Activated naive CD8-positive, alpha-beta T cell treated with anti-CD3 and anti-CD28 coated beads for 36 hours (primary cell): ENCODE measurements around the gene DNAJB6. TPM values are rescaled to one million over a fixed set of nuclear protein-coding genes. Genes with fewer than 3 reads are reported as not detected.

ENCODE experiments used
- DNase-seq: peaks from one replicate; pipeline ENCODE4 v3.0.0; 2021
- H3K27ac Mint-ChIP-seq: one replicate; pipeline ENCODE4 v1.8.0; 2022; ENCODE audit warnings: mild to moderate bottlenecking, moderate library complexity, mixed read lengths
- H3K27me3 Mint-ChIP-seq: one replicate; pipeline ENCODE4 v1.8.0; 2022; ENCODE audit warnings: mild to moderate bottlenecking, mixed read lengths
- H3K36me3 Mint-ChIP-seq: one replicate; pipeline ENCODE4 v1.8.0; 2021; ENCODE audit warnings: mild to moderate bottlenecking, mixed read lengths
- H3K4me1 Mint-ChIP-seq: one replicate; pipeline ENCODE4 v1.8.0; 2021; ENCODE audit warnings: mixed read lengths
- H3K4me3 Mint-ChIP-seq: one replicate; pipeline ENCODE4 v1.8.0; 2022; ENCODE audit warnings: mild to moderate bottlenecking, moderate library complexity, mixed read lengths
- H3K9me3 Mint-ChIP-seq: one replicate; pipeline ENCODE4 v1.8.0; 2022; ENCODE audit warnings: mixed read lengths
- total RNA-seq, 2 experiments: library from RNA; stranded (reverse); gene quantifications; one replicate each; pipeline ENCODE4 v1.2.3, GENCODE V29; 2021

The DNAJB6 gene
- total RNA-seq, 2 experiments from 2014 or later, result 77.5 to 78.0 TPM

DNA sequence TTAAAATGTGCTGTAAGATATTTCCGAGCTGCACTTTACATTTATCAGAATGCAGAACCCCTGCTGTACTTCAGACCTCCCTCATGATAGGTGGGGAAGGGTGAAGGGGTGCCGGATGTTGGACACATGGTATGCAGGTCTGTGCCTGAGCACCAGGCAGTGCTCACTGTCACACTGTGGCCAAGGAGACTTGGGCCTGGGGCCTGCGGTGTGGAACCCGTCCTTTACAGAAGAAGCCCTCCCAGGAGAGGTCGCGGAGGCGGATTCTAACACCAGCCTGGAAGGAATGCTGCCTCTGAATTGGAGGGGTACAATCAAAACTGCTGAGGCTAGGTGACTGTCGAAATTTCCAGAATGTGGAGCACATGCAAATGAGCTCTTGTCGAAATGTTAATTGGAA lies 34.5 kb downstream of the DNAJB6 start:
- Mint-ChIP-seq H3K4me3 (no peak overlapping the region), H3K4me1 (peaks cover 33% of the 10 kb centered on the region), H3K36me3 (peaks cover 40% of the 10 kb centered on the region), H3K27ac (peak overlapping the region; percentile 13), H3K9me3 (no peaks in the 10 kb centered on the region), H3K27me3 (no peaks in the 10 kb centered on the region)
- DNase-seq, result no peak

DNA sequence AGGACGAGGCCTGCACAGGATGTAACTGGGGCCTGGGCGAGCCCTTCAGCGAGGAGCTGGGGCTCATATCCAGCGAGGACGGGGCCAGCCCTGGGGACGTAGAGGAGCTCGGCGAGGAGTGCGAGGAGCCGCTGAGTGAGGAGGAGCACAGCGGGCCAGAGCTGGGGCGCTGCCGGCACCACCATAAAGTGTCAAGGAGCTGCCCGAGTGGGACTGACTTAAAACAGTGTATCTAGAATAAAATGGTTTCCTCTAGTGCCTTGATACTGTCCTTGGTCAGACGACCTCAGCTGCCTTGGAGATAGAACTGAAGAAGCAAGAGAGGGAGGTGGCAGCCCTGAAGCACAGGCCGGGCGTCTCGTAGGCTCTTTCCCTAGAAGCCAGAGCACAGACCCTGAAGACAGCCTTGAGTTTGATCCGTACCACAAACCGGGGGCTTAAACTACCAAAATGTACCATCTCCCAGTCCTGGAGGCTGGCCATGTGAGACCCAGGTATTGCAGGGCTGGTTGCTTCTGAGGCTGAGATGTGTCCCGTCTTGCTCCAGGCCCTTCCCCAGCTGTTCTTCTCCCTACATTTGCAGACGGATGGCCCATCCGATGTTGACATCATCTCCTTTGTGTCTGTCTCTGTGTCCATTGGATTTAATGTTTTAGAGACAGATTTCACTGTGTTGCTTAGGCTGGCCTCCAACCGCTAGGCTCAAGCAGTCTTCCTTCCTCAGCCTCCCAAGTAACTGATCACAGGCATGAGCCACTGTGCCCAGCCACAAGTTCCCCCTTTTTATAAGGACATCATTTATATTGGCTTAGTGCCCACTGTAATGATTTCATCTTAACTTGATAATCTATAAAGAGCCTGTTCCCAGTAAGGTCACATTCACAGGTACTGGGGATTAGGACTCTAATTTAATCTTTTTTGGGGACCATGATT lies 35.8 kb downstream of the DNAJB6 start:
- H3K9me3 Mint-ChIP-seq, result no peaks in the 10 kb centered on the region
- no peaks in the 10 kb centered on the region for H3K27me3 Mint-ChIP-seq
- DNase-seq, result no peak
- H3K4me1 Mint-ChIP-seq, result peaks cover 44% of the 10 kb centered on the region
- no peak overlapping the region for H3K27ac Mint-ChIP-seq
- H3K4me3 Mint-ChIP-seq, result no peak overlapping the region
- peaks cover 35% of the 10 kb centered on the region for H3K36me3 Mint-ChIP-seq

DNA sequence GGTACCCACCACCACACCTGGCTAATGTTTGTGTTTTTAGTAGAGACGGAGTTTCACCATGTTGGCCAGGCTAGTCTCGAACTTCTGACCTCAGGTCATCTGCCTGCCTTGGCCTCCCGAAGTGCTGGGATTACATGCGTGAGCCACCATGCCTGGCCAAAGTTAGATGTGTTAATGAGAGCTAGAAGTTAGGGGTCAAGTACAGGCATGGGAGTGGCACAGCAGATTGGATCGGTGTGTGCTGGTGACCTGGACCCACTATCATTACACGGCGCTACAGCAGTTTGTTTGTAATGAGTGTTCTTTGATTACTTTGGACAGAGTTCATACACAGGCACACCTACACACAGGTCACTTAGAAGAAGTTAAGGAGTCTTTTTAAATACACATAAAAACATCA lies 36.7 kb downstream of the DNAJB6 start:
- Mint-ChIP-seq H3K4me3 (no peak overlapping the region), H3K4me1 (peaks cover 47% of the 10 kb centered on the region), H3K36me3 (peaks cover 35% of the 10 kb centered on the region), H3K9me3 (no peaks in the 10 kb centered on the region), H3K27ac (peak overlapping the region; percentile 11), H3K27me3 (no peaks in the 10 kb centered on the region)
- no peak for DNase-seq

DNA sequence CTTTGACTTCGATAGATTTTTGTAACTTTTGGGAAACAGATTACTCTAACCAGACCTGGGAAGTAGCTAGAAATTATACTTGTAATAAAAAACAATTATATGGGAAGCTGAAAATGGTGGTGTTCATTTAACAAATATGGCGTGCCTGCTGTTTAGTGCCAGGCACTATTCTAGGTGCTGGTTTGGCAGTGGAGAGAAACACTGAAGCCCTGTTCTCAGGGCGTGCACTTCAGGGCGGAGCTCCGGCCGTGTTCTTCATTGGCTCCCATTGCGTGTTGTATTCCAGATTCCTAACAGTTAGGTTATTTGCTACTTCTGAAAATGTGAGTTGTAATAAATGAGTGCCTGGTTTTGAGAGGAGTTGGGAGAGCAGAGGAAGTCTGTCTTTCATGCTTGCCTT lies 38.6 kb downstream of the DNAJB6 start:
- no peaks in the 10 kb centered on the region for H3K9me3 Mint-ChIP-seq
- no peaks in the 10 kb centered on the region for H3K27me3 Mint-ChIP-seq
- DNase-seq, result no peak
- peaks cover 28% of the 10 kb centered on the region for H3K36me3 Mint-ChIP-seq
- peaks cover 55% of the 10 kb centered on the region for H3K4me1 Mint-ChIP-seq
- H3K27ac Mint-ChIP-seq, result peak overlapping the region; percentile 74
- no peak overlapping the region for H3K4me3 Mint-ChIP-seq

DNA sequence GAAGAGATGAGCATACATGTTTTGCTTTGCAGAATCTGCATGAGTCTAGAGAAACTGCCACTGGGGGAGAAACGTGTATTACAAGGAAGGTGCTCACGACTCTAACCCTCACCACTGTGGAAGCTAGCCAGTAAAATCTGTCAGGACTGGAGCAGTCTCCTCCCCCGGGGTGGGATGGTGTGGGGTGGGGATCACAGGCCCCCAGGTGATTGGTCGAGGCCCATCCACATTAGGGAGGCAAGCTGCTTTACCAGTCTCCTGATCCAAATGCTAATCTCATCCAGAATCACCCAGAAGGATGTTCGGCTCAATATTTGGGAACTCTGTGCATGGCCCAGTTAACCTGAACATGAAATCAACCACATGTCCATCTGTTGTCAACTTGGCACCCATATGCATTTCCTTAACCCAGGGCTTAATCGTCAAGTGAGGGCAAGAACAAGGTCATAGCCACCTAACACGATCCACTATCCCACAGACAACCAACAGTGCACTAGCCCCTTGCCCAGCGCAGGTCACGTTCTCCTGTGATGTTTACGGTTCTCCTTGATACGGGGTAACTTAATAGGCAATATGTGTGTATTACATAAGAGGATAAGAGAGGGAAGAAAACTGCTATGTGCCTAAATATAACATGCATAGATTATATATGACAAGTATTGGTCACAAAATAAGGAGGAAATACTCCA lies 40.8 kb downstream of the DNAJB6 start:
- H3K27me3 Mint-ChIP-seq, result no peaks in the 10 kb centered on the region
- H3K4me3 Mint-ChIP-seq, result no peak overlapping the region
- peaks cover 25% of the 10 kb centered on the region for H3K36me3 Mint-ChIP-seq
- DNase-seq, result no peak
- H3K27ac Mint-ChIP-seq, result peak overlapping the region; percentile 69
- peaks cover 54% of the 10 kb centered on the region for H3K4me1 Mint-ChIP-seq
- H3K9me3 Mint-ChIP-seq, result no peaks in the 10 kb centered on the region

DNA sequence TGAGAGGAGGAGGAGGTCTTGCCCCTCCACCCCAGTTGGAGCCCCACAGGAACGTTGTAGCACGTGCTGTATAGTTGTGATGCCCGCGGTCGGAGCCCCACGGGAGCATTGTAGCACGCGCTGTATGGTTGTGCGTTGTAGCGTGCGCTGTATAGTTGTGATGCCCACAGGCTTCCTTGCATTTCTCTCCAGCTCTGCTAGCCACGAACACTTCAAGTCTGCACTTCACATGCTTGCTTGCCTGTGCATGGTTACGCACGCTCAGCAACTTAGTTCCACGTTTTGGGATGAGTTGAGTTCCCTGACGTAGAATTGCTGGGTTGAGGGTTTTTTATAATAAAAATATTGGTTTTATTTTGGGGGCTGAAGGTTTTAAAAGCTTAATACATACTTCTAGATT lies 41.6 kb downstream of the DNAJB6 start:
- peaks cover 21% of the 10 kb centered on the region for H3K36me3 Mint-ChIP-seq
- no peaks in the 10 kb centered on the region for H3K9me3 Mint-ChIP-seq
- H3K27ac Mint-ChIP-seq, result no peak overlapping the region
- H3K27me3 Mint-ChIP-seq, result no peaks in the 10 kb centered on the region
- H3K4me1 Mint-ChIP-seq, result peaks cover 50% of the 10 kb centered on the region
- no peak overlapping the region for H3K4me3 Mint-ChIP-seq
- DNase-seq, result no peak

DNA sequence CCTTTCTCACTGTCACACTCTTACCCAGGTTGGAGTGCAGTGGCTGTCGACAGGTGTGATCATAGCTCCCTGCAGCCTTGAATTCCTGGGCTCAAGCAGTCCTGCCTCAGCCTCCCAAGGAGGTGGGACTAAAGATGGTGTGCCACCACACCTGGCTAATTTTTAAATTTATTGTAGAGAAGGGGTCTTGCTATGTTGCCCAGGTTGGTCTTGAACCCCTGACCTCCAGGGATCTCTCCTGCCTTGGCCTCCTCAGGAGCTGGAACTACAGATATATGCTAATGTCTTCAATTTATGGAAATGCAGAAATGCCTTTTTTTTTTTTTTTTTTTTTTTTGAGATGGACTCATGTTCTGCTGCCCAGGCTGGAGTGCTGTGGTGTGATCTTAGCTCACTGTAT lies 42.7 kb downstream of the DNAJB6 start:
- DNase-seq, result no peak
- H3K9me3 Mint-ChIP-seq, result no peaks in the 10 kb centered on the region
- H3K4me1 Mint-ChIP-seq, result peaks cover 44% of the 10 kb centered on the region
- H3K4me3 Mint-ChIP-seq, result no peak overlapping the region
- H3K36me3 Mint-ChIP-seq, result peaks cover 11% of the 10 kb centered on the region
- H3K27ac Mint-ChIP-seq, result no peak overlapping the region
- no peaks in the 10 kb centered on the region for H3K27me3 Mint-ChIP-seq

DNA sequence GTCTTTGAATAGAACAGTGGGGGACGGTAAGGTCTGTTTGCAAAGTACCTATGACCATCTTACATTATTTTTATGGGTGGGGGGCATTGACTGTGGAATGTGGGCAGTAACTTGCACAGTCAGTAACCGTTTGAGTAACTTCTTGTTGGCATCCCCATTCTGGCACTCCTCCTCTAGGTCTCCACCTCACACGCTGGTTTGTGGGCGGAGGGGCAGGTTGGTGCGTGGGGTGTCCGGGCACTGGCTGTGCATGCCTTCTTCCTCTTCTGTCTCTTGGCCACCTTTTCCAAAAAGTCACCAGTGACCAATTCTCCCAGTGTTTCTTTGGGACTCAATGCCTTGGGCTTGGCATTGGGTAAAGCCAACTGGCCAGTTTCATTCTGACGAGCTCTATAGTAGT lies 43.6 kb downstream of the DNAJB6 start:
- H3K4me1 Mint-ChIP-seq, result peaks cover 34% of the 10 kb centered on the region
- no peak overlapping the region for H3K4me3 Mint-ChIP-seq
- H3K27ac Mint-ChIP-seq, result peak overlapping the region; percentile 48
- H3K9me3 Mint-ChIP-seq, result no peaks in the 10 kb centered on the region
- H3K36me3 Mint-ChIP-seq, result peaks cover 6% of the 10 kb centered on the region
- DNase-seq, result no peak
- no peaks in the 10 kb centered on the region for H3K27me3 Mint-ChIP-seq

DNA sequence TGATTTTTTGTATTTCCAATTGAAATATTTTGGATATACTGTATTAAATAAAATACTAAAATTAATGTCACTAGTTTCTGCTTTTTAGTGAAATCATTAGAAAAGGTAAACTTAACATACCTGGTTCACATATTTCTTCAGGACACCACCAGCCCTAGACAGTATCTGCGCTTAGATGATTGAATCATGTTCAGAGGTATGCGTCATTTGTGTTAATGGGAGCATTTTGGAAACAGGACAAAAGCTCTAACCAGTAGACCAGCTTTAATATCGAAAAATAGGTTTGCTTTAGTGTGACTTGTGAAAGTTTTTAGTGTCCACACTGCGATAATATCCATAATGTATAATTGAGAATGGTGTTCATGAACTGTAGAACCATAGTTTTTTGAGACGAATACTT lies 47.1 kb downstream of the DNAJB6 start:
- no peaks in the 10 kb centered on the region for H3K27me3 Mint-ChIP-seq

DNA sequence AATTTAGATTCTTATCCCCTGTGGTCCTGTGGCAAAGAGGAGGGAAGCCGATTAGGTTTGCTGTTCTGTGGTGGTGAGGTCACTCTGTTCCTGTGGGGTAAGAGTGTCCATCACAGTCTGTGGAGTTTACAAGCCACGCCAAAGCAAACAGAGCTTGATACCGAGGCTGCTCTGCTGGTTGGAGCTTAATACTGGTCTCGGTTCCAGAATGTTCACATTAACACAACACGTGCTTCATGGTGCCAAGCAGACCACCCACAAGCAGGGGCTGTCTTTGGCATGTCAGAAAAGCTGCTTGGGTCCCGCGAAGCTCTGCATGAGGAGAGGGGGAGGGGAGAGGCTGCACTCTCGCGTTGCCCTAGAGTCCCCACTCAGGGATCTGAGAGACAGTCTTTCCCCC lies 47.5 kb downstream of the DNAJB6 start:
- Mint-ChIP-seq H3K27ac (no peak overlapping the region), H3K4me1 (peaks cover 23% of the 10 kb centered on the region), H3K36me3 (peaks cover 16% of the 10 kb centered on the region), H3K4me3 (no peak overlapping the region), H3K9me3 (no peaks in the 10 kb centered on the region), H3K27me3 (no peaks in the 10 kb centered on the region)
- DNase-seq, result no peak

More for the DNA sequence above, 47.1 kb downstream of the DNAJB6 start:
- Mint-ChIP-seq H3K36me3 (peaks cover 16% of the 10 kb centered on the region), H3K4me1 (peaks cover 24% of the 10 kb centered on the region), H3K4me3 (no peak overlapping the region), H3K9me3 (no peaks in the 10 kb centered on the region), H3K27ac (no peak overlapping the region)
- DNase-seq, result no peak

DNA sequence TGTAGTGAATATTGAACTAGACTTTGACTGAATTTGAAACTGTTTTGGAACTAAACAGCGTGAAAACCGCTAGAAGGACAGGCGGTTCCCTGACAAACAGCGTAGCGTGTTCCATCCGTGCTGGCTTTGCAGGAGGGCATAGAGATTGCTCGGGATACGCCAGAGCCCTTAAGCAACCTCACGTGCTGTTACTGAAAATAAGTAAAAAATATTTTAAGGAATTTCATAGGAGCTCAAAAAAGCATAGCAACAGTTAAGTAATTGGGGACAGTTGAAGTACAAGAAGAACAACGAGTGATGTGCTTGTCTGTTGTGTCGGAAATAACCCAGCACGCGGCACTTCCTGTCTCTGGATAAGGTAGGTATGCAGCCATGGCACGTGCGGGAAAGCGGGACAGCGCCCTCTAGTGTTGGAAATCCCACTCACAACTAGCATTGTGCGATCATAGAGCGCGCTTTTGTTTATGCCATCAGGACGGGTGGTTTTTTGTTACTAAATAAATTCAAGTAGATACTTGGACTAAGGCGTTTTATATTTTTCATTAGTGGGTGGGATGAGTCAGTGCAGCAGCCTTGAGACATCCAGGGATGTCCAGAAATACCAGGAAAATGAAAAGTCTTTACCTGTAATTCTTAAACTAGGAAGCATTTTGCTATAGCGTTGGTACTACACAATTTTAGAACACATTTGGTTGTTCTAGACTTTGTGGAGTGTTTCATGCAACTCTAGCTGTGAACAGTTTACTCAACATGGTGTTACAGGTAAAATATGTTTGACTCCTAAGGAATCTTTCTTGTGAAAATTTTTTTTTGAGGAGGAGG lies 50.4 kb downstream of the DNAJB6 start:
- Mint-ChIP-seq H3K27ac (peak overlapping the region; percentile 74), H3K4me3 (no peak overlapping the region), H3K36me3 (peaks cover 19% of the 10 kb centered on the region), H3K4me1 (peaks cover 30% of the 10 kb centered on the region), H3K27me3 (no peaks in the 10 kb centered on the region), H3K9me3 (no peaks in the 10 kb centered on the region)
- DNase-seq, result peak; percentile 77

DNA sequence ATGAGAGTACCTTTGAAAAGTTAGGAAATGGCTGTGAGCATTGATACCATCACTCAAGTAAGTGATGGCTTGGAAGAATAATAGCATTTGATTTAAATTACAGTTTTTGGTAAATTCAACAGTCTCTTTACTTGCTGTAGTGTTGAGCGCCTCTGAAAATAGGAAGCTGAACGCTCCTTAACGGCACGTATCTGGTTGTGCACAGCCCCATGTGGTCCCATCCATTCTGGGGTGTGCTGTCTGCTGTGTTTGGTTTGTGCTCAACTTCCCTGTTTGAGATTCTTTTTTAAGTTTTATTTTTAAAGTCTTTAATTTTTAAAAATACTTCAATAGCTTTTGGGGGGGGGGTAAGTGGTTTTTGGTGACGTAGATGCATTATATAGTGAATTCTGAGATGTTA lies 51.5 kb downstream of the DNAJB6 start:
- Mint-ChIP-seq H3K27ac (no peak overlapping the region), H3K9me3 (no peaks in the 10 kb centered on the region), H3K4me1 (peaks cover 32% of the 10 kb centered on the region), H3K36me3 (peaks cover 15% of the 10 kb centered on the region), H3K27me3 (no peaks in the 10 kb centered on the region), H3K4me3 (no peak overlapping the region)
- DNase-seq, result no peak

DNA sequence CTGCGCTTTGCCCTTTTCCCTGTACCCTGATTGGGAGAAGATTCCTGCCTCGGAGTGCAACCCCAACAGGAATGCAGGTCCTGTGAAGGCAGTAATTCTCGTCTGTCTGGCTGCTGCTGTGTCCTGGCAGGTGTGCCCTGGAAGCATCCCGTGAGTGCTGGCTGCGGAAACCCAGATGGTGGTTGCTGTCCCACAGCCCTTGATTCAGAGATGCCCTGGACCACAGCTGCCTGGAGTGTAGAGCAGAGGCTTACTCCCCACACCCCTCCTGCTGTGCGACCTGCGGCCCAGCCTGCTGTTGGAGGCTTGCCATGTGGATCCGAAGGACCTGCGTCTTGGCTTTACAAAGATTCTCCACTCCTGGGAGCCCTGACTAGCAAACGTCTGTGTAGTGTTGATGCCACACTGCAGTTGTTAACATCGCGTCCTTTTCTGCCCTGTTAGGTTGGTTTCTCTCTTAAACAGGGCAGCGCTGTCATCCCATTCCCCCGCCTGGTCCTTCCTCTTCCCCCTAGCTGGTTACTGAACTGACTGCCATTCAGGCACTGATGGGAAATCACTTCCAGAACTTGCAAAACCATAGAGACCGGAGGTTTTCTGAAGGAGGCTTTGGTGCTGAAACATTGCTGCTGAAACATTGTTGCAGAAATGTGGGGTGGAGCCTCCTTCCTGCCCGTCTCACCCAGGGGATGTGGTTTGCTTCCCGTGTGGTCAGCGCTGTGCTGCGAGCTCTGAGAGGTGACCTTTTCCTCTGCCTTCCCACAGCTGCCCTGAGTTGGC lies 53.3 kb downstream of the DNAJB6 start:
- H3K4me1 Mint-ChIP-seq, result peaks cover 32% of the 10 kb centered on the region
- H3K36me3 Mint-ChIP-seq, result peaks cover 15% of the 10 kb centered on the region
- H3K4me3 Mint-ChIP-seq, result no peak overlapping the region
- peak; percentile 23 for DNase-seq
- no peaks in the 10 kb centered on the region for H3K9me3 Mint-ChIP-seq
- no peaks in the 10 kb centered on the region for H3K27me3 Mint-ChIP-seq
- peak overlapping the region; percentile 34 for H3K27ac Mint-ChIP-seq

DNA sequence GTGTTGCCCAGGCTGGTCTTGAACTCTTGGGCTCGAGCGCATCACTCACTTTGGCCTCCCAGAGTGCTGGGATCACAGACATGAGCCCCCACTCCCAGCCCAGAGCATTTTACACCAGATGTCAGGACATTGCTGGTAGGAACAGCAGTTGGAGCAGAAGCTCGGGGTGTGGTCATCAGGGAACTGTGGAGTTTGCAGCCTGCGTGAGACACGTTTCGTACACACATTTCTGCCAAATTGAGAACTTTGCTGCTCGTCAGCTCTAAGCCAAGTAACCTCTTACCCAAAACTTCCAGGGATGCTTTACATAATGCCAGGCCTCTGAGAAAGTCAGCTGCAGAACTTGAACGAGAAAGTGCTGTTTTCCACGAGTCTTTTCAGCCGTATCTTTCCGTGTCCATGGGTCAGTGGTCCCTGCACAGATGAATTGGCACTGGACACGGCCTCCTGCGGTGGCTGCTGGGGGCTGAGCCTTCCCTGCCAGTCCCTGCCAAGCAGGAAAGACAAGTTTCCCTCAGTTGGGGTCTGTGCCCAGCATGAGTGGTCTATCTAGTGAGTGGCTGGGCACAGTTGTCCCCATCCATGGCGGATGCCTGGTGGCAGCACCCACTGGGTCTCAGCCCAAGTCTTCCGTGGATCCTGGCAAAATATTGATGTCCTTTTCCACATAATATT lies 54.4 kb downstream of the DNAJB6 start:
- Mint-ChIP-seq H3K36me3 (peaks cover 13% of the 10 kb centered on the region), H3K4me1 (peaks cover 32% of the 10 kb centered on the region), H3K9me3 (no peaks in the 10 kb centered on the region), H3K27ac (no peak overlapping the region), H3K27me3 (no peaks in the 10 kb centered on the region), H3K4me3 (no peak overlapping the region)
- DNase-seq, result no peak
